Trophoblast cell (in vitro differentiated cells and primary cell): ENCODE results near the gene ZNF90.
"Not testable (repeated sequence)": the region's sequence is repeated elsewhere in the genome, so short reads cannot be mapped to it uniquely, and the experiment has no call there.

ENCODE experiments used
- DNase-seq, 2 donors: peaks; one replicate each; pipeline ENCODE4 v3.0.0-alpha.2; 2016
- H2AFZ ChIP-seq: 2 replicates; pipeline ENCODE4 v1.6.1; 2013; ENCODE audit warnings: low read length, moderate library complexity, mild to moderate bottlenecking; ENCODE audit not compliant: insufficient read depth, poor library complexity
- H2AK5ac ChIP-seq: 2 replicates; pipeline ENCODE4 v1.6.1; 2013; ENCODE audit warnings: mild to moderate bottlenecking, low read length
- H2BK120ac ChIP-seq: 2 replicates; pipeline ENCODE4 v1.6.1; 2013; ENCODE audit warnings: low read length, mild to moderate bottlenecking, moderate library complexity; ENCODE audit not compliant: insufficient read depth, poor library complexity
- H2BK12ac ChIP-seq: 2 replicates; pipeline ENCODE4 v1.6.1; 2013; ENCODE audit warnings: mild to moderate bottlenecking, low read length, moderate library complexity
- H2BK5ac ChIP-seq: 2 replicates; pipeline ENCODE4 v1.6.1; 2013; ENCODE audit warnings: low read length, low read depth, moderate library complexity, mild to moderate bottlenecking; ENCODE audit not compliant: poor library complexity
- H3K14ac ChIP-seq: 2 replicates; pipeline ENCODE4 v1.6.1; 2013; ENCODE audit warnings: mild to moderate bottlenecking, low read length
- H3K18ac ChIP-seq: 2 replicates; pipeline ENCODE4 v1.6.1; 2013; ENCODE audit warnings: mild to moderate bottlenecking, low read length
- H3K23ac ChIP-seq: 2 replicates; pipeline ENCODE4 v1.6.1; 2013; ENCODE audit warnings: low read length
- H3K27ac ChIP-seq: 2 replicates; pipeline ENCODE4 v1.5.1; 2013; ENCODE audit warnings: low read depth, mild to moderate bottlenecking, inconsistent platforms, low read length, moderate library complexity
- H3K27me3 ChIP-seq: 2 replicates; pipeline ENCODE4 v1.6.1; 2013; ENCODE audit warnings: inconsistent platforms, mild to moderate bottlenecking, low read length, moderate library complexity; ENCODE audit not compliant: insufficient read depth
- H3K36me3 ChIP-seq, 2 experiments: 1 replicate in 1 of 2; 2 replicates in 1 of 2; pipeline ENCODE4 v1.6.1; 2013; ENCODE audit warnings: low read length in 2 of 2, mild to moderate bottlenecking in 2 of 2, moderate library complexity in 1 of 2; ENCODE audit not compliant: insufficient read depth in 2 of 2, control insufficient read depth in 1 of 2
- H3K4ac ChIP-seq: 2 replicates; pipeline ENCODE4 v1.6.1; 2013; ENCODE audit warnings: low read depth, mild to moderate bottlenecking, low read length, moderate library complexity
- H3K4me1 ChIP-seq, 2 experiments: 1 replicate in 1 of 2; 2 replicates in 1 of 2; pipeline ENCODE4 v1.6.1; 2013; ENCODE audit warnings: low read length in 2 of 2, mild to moderate bottlenecking in 2 of 2, moderate library complexity in 1 of 2; ENCODE audit not compliant: insufficient read depth in 2 of 2, control insufficient read depth in 1 of 2
- H3K4me2 ChIP-seq: 2 replicates; pipeline ENCODE4 v1.6.1; 2013; ENCODE audit warnings: inconsistent platforms, mild to moderate bottlenecking, low read length, moderate library complexity
- H3K4me3 ChIP-seq: 2 replicates; pipeline ENCODE4 v1.5.1; 2013; ENCODE audit warnings: mild to moderate bottlenecking, low read depth, low read length, inconsistent platforms
- H3K79me1 ChIP-seq: one replicate; pipeline ENCODE4 v1.6.1; 2013; ENCODE audit warnings: low read length
- H3K79me2 ChIP-seq: 2 replicates; pipeline ENCODE4 v1.6.1; 2013; ENCODE audit warnings: low read length, mild to moderate bottlenecking; ENCODE audit not compliant: control insufficient read depth, insufficient read depth, poor library complexity
- H3K9ac ChIP-seq: 2 replicates; pipeline ENCODE4 v1.6.1; 2013; ENCODE audit warnings: mild to moderate bottlenecking, low read length
- H3K9me3 ChIP-seq: 2 replicates; pipeline ENCODE4 v1.6.1; 2013; ENCODE audit warnings: low read depth, mild to moderate bottlenecking, control low read depth, inconsistent platforms, low read length; ENCODE audit not compliant: insufficient read depth
- H4K12ac ChIP-seq: 2 replicates; pipeline ENCODE4 v1.6.1; 2013; ENCODE audit warnings: low read depth, mild to moderate bottlenecking, low read length, moderate library complexity
- H4K8ac ChIP-seq: 2 replicates; pipeline ENCODE4 v1.6.1; 2013; ENCODE audit warnings: low read depth, mild to moderate bottlenecking, low read length, moderate library complexity
- H4K91ac ChIP-seq: one replicate; pipeline ENCODE4 v1.6.1; 2013; ENCODE audit warnings: low read depth, mild to moderate bottlenecking, low read length, moderate library complexity
- WGBS: extraction: QIAGEN DNeasy Blood & Tissue Kit; methylation state at CpG from one replicate; pipeline ENCODE4 v1.1.7; 2013; ENCODE audit warnings: missing lambda C conversion rate; ENCODE audit not compliant: insufficient read length, insufficient coverage; ENCODE audit errors: extremely low coverage; 5-methylcytosine and 5-hydroxymethylcytosine counted together

ZNF90 gene

GRCh38 chr19:20080656-20081055 is 2.9 kb downstream of the ZNF90 start:
- peak overlapping the region; percentile 84 for H3K18ac ChIP-seq
- no peak for DNase-seq
- H3K27me3 ChIP-seq = no peaks in the 10 kb centered on the region
- H3K9me3 ChIP-seq = no peaks in the 10 kb centered on the region
- H4K8ac ChIP-seq = no peak overlapping the region
- no CpG with 5 or more reads among the region's 3 CpGs for WGBS
- H4K12ac ChIP-seq = no peak overlapping the region
- H3K79me1 ChIP-seq = peaks cover 26% of the 10 kb centered on the region
- H2AK5ac ChIP-seq = no peak overlapping the region
- H3K9ac ChIP-seq = no peak overlapping the region
- H3K14ac ChIP-seq = peak overlapping the region; percentile 7
- no peak overlapping the region for H2AFZ ChIP-seq
- H2BK120ac ChIP-seq = no peak overlapping the region
- peak overlapping the region; percentile 80 for H3K4ac ChIP-seq
- peak overlapping the region; percentile 82 for H4K91ac ChIP-seq
- peak overlapping the region; percentile 77 for H3K27ac ChIP-seq
- H3K79me2 ChIP-seq = peaks cover 34% of the 10 kb centered on the region
- H2BK5ac ChIP-seq = peak overlapping the region; percentile 64
- no peak overlapping the region for H3K4me3 ChIP-seq
- peaks cover 25 to 28% of the 10 kb centered on the region in 2 experiments for H3K4me1 ChIP-seq
- H2BK12ac ChIP-seq = peak overlapping the region; percentile 87
- H3K36me3 ChIP-seq = no peaks in the 10 kb centered on the region
- H3K23ac ChIP-seq = no peak overlapping the region
- H3K4me2 ChIP-seq = peak overlapping the region; percentile 65

GRCh38 chr19:20082232-20082833 is 4.5 kb downstream of the ZNF90 start:
- not testable (repeated sequence) for H3K14ac ChIP-seq, H3K36me3 ChIP-seq, H4K8ac ChIP-seq, H4K91ac ChIP-seq, H3K9me3 ChIP-seq, H3K27me3 ChIP-seq, H2BK12ac ChIP-seq, H3K18ac ChIP-seq, H3K23ac ChIP-seq, H3K4me3 ChIP-seq, H4K12ac ChIP-seq, H2AFZ ChIP-seq, H2BK120ac ChIP-seq, H2AK5ac ChIP-seq, H3K9ac ChIP-seq, H3K4ac ChIP-seq
- peak; percentile 20 to 43 for DNase-seq
- H3K79me2 ChIP-seq = peaks cover 38% of the 10 kb centered on the region
- peaks cover 25 to 28% of the 10 kb centered on the region in 2 experiments for H3K4me1 ChIP-seq
- no CpG with 5 or more reads among the region's 3 CpGs for WGBS
- H3K79me1 ChIP-seq = peaks cover 26% of the 10 kb centered on the region
- peak overlapping the region; percentile 47 for H2BK5ac ChIP-seq
- H3K4me2 ChIP-seq = peak overlapping the region; percentile 51
- peak overlapping the region; percentile 89 for H3K27ac ChIP-seq

DNA sequence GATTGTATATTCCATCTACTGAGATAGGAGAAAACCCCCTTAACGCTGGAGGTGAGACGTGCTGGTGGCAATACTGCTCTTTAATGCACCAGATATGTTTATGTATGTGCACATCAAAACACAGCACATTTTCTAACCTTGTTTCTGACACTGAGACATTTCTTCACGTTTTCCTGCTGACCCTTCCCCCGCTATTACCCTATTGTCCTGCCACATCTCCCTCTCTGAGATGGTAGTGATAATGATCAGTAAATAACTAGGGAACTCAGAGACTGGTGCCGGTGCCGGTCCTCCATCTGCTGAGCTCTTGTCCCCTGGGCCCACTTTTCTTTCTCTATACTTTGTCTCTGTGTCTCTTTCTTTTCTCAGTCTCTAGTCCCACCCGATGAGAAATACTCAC is 5.1 kb downstream of the ZNF90 start:
- not testable (repeated sequence) for H4K8ac ChIP-seq, H3K18ac ChIP-seq, H2AFZ ChIP-seq, H3K36me3 ChIP-seq, H4K12ac ChIP-seq, H3K4ac ChIP-seq, H3K4me3 ChIP-seq, DNase-seq, H3K23ac ChIP-seq, H3K9me3 ChIP-seq, H3K27me3 ChIP-seq, H3K9ac ChIP-seq
- H2BK120ac ChIP-seq = peak overlapping the region; percentile 99
- H2BK12ac ChIP-seq = peak overlapping the region; percentile 30
- H3K79me1 ChIP-seq = peaks cover 26% of the 10 kb centered on the region
- H4K91ac ChIP-seq = peak overlapping the region; percentile 99
- peak overlapping the region; percentile 54 for H3K14ac ChIP-seq
- peak overlapping the region; percentile 89 for H3K27ac ChIP-seq
- H2BK5ac ChIP-seq = peak overlapping the region; percentile 89
- peaks cover 25 to 28% of the 10 kb centered on the region in 2 experiments for H3K4me1 ChIP-seq
- H3K4me2 ChIP-seq = peak overlapping the region; percentile 51
- H3K79me2 ChIP-seq = peaks cover 39% of the 10 kb centered on the region
- peak overlapping the region; percentile 59 for H2AK5ac ChIP-seq
- no CpG with 5 or more reads among the region's 7 CpGs for WGBS

DNA sequence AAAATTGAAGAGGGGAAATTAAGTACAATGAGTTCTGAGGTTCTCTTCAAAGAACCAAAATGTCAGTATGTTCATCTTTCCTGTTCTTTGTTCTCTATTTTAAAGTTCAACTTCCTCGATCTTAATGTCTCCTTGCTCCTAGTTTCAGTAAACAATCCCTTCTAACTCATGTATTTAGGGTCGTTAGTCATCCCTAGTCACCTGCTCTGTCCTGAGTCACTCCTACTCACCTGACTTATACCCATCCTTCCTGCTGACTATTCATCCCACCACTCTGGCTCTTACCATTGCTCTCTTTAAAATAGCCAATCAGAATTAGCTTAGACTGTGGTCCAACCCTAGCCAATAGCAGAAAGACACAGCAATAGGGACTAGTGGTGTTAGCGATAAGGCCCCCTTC is 24.3 kb downstream of the ZNF90 start:
- Histone ChIP-seq H4K12ac (no peak overlapping the region), H4K8ac (no peak overlapping the region), H3K4ac (peak overlapping the region; percentile 40), H3K36me3 (peaks cover 16 to 19% of the 10 kb centered on the region in 2 experiments), H3K4me1 (peaks cover 6 to 8% of the 10 kb centered on the region in 2 experiments), H3K4me3 (no peak overlapping the region), H2BK12ac (peak overlapping the region; percentile 84), H2AK5ac (peak overlapping the region; percentile 79), H3K23ac (no peak overlapping the region), H3K9ac (no peak overlapping the region), H2BK120ac (no peak overlapping the region), H4K91ac (no peak overlapping the region), H2AFZ (no peak overlapping the region), H3K27me3 (no peaks in the 10 kb centered on the region), H3K4me2 (no peak overlapping the region), H3K27ac (peak overlapping the region; percentile 33), H2BK5ac (no peak overlapping the region), H3K79me2 (peaks cover 4% of the 10 kb centered on the region), H3K79me1 (no peaks in the 10 kb centered on the region), H3K18ac (no peak overlapping the region), H3K9me3 (peaks cover 5% of the 10 kb centered on the region), H3K14ac (no peak overlapping the region)
- no peak for DNase-seq
- no CpG with 5 or more reads among the region's 3 CpGs for WGBS
